GM19328 (cell line): ENCODE measurements around the gene HBEGF.

ENCODE experiments used
- ATAC-seq: cut with Tn5 transposase; IDR thresholded peaks from one replicate; pipeline ENCODE4 v1.9.1; 2021; ENCODE audit warnings: mild to moderate bottlenecking, moderate library complexity; ENCODE audit not compliant: unreplicated experiment

Gene HBEGF

GRCh38 chr5:140346348-140347221 is at the start of gene HBEGF:
Gene HBEGF (minus strand): TSS chr5:140346603. CDS start chr5:140346328, 275 bp downstream.
- peak; percentile 63 for ATAC-seq

DNA sequence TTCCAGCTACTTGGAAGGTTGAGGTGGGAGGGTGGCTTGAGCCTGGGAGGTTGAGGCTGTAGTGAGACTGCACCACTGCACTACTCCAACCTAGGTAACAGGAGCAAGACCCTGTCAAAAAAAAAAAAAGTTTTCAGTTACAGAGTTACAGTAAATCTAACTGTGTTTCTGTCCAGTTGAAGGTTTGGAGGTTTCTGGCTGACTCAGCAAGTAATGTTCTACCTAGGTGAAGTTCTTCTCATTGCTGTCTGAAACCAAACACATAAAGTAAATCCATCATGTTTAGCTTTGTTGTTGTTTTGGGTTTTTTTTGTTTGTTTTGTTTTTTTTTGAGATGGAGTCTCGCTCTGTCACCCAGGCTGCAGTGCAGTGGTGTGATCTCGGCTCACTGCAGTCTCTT is 47.3 kb upstream of the HBEGF start:
- no peak for ATAC-seq

GRCh38 chr5:140391732-140392131 is 45.3 kb upstream of the HBEGF start:
- ATAC-seq, result no peak

GRCh38 chr5:140391312-140391711 is 44.9 kb upstream of the HBEGF start:
- no peak for ATAC-seq

DNA sequence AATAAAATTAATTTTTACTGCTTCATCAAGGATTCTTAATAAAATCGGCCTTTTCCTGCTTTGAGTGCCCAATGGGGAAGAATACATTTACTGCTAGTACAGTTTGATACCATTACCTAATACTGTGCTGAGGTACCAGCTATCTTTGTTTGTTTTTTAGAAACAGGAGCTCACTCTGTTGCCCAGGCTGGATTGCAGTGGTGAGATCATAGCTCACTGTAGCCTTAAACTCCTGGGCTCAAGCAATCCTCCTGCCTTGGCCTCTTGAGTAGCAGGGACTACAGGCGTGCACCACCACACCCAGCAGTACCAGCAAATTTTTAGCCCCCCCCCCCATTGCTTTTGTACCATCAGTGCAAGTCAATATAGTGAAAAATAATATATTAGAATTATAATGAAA is 41.6 kb upstream of the HBEGF start:
- no peak for ATAC-seq

- ATAC-seq, result no peak
Measured at GRCh38 chr5:140383300-140383699, 36.9 kb upstream of the HBEGF start.

GRCh38 chr5:140382866-140383265 is 36.5 kb upstream of the HBEGF start:
- no peak for ATAC-seq

- no peak for ATAC-seq
Measured at GRCh38 chr5:140381972-140382371, 35.6 kb upstream of the HBEGF start.

DNA sequence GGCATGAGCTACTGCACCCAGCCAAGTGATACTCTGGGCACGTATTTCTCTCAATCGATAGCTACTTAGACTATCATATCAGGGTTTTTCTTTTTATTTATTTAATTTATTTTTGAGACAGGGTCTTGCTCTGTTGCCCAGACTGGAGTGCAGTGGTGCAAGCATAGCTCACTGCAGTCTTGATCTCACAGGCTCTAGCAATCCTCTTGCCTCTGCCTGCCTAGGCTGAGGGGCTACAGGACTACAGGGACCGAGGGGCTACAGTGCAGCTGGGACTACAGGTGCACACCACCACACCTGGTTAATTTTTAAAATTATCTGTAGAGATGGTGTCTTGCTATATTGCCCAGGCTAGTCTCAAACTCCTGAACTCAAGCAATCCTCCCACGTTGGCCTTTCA is 34.9 kb upstream of the HBEGF start:
- no peak for ATAC-seq

- no peak for ATAC-seq
Measured at GRCh38 chr5:140372971-140373487, 26.6 kb upstream of the HBEGF start.

GRCh38 chr5:140371356-140372151 is 25.2 kb upstream of the HBEGF start:
- no peak for ATAC-seq

- no peak for ATAC-seq
Measured at GRCh38 chr5:140367256-140368013, 21.0 kb upstream of the HBEGF start.

GRCh38 chr5:140366589-140367255 is 20.3 kb upstream of the HBEGF start:
- no peak for ATAC-seq

GRCh38 chr5:140365941-140366340 is 19.5 kb upstream of the HBEGF start:
- ATAC-seq, result no peak

GRCh38 chr5:140365282-140365681 is 18.9 kb upstream of the HBEGF start:
- ATAC-seq, result no peak

GRCh38 chr5:140364472-140364765 is 18.0 kb upstream of the HBEGF start:
- ATAC-seq, result no peak

DNA sequence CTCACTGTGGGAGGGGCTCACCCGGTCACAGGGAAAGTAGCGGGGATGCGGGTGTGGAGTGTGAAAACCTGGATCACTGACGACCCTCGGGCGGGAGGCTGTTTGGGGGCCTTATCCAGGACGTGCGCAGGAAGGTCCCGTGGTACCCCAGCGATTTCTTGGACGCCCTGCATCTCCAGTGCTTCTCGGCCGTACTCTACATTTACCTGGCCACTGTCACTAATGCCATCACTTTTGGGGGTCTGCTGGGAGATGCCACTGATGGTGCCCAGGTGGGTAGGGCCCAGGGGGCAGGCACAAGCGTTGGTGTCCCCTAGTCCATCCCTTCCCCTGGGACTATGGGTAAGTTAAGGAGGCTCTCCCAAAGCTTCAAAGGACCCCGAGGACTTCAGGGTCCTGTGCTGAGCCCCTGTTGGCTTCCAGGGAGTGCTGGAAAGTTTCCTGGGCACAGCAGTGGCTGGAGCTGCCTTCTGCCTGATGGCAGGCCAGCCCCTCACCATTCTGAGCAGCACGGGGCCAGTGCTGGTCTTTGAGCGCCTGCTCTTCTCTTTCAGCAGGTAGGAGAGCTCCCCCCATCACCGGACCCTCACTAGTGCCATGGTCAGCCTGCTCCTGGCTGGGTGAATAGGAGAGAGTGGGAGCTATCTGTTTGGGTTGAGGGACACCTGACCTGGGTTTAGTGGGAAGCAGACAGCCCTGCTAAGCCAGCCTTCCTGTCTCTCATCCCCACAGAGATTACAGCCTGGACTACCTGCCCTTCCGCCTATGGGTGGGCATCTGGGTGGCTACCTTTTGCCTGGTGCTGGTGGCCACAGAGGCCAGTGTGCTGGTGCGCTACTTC is 17.4 kb upstream of the HBEGF start:
- no peak for ATAC-seq

DNA sequence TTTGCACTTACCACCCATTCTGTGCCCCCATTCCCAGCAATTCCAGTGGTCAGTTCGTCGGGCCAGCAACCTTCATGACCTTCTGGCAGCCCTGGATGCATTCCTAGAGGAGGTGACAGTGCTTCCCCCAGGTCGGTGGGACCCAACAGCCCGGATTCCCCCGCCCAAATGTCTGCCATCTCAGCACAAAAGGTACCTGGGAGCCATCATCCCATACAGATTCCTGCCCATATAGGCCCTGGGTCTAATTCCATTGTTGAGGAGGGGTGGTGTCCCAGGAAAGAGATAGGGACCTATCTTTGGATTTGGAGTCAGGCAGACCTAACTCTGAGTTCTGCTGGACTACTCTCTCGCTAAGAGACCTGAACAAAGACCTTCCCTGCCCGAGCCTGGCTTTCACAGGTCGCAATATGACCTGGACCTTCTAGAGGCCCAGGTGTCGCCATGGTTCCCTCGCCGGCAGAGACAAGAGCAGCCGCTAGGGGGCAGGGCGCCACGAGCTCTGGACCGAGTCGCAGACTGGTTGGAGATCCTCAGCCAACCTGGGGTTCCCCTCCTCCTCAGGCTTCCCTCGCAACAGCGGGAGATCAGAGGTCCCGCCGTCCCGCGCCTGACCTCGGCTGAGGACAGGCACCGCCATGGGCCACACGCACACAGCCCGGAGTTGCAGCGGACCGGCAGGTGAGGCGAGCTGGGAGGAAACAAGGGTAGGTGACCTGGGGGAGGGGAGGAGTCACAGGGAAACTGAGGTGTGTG is 16.6 kb upstream of the HBEGF start:
- no peak for ATAC-seq

- ATAC-seq, result no peak
Measured at GRCh38 chr5:140362311-140362710, 15.9 kb upstream of the HBEGF start.
